Measurements from ENCODE around the gene TTC3.

- TF ChIP-seq, protein P1, sequence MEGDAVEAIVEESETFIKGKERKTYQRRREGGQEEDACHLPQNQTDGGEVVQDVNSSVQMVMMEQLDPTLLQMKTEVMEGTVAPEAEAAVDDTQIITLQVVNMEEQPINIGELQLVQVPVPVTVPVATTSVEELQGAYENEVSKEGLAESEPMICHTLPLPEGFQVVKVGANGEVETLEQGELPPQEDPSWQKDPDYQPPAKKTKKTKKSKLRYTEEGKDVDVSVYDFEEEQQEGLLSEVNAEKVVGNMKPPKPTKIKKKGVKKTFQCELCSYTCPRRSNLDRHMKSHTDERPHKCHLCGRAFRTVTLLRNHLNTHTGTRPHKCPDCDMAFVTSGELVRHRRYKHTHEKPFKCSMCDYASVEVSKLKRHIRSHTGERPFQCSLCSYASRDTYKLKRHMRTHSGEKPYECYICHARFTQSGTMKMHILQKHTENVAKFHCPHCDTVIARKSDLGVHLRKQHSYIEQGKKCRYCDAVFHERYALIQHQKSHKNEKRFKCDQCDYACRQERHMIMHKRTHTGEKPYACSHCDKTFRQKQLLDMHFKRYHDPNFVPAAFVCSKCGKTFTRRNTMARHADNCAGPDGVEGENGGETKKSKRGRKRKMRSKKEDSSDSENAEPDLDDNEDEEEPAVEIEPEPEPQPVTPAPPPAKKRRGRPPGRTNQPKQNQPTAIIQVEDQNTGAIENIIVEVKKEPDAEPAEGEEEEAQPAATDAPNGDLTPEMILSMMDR (IDR thresholded peaks at IDR 0.05; ENCODE audit: poor library complexity) = no peak
- TF ChIP-seq EZH2phosphoT487 (IDR thresholded peaks at IDR 0.05; ENCODE audit: low read depth, severe bottlenecking, unreplicated experiment) (no peak), EZH2 (IDR thresholded peaks at IDR 0.05; ENCODE audit: borderline replicate concordance) (no peak)
These were observed 127.8 kb downstream of the TTC3 start for GRCh38 chr21:37200641-37201480.
